GM06990 (cell line): Measurements from ENCODE around the gene SPEN.

Experiments used
- DNase-seq: peaks from one replicate; pipeline ENCODE4 v3.0.0-alpha.2; 2011; ENCODE audit not compliant: insufficient read length; ENCODE audit errors: extremely low read depth
- H3K27me3 ChIP-seq: replicated peaks from 2 replicates; pipeline ENCODE4 v1.6.0; 2011; ENCODE audit warnings: low read length; ENCODE audit not compliant: control insufficient read depth, insufficient read depth
- H3K36me3 ChIP-seq: 2 replicates; pipeline ENCODE4 v1.5.1; 2011; ENCODE audit warnings: low read length; ENCODE audit not compliant: control insufficient read depth, insufficient read depth
- H3K4me3 ChIP-seq: replicated peaks from 2 replicates; pipeline ENCODE4 v1.5.1; 2011; ENCODE audit warnings: low read depth, mild to moderate bottlenecking, control low read depth, low read length
- TF ChIP-seq, protein P1 (sequence below): IDR thresholded peaks from 2 replicates; pipeline ENCODE4 v1.5.1; 2011; ENCODE audit warnings: low read length, control low read depth, mild to moderate bottlenecking, inconsistent platforms; ENCODE audit not compliant: insufficient read depth, poor library complexity, severe bottlenecking

SPEN gene, protein sequence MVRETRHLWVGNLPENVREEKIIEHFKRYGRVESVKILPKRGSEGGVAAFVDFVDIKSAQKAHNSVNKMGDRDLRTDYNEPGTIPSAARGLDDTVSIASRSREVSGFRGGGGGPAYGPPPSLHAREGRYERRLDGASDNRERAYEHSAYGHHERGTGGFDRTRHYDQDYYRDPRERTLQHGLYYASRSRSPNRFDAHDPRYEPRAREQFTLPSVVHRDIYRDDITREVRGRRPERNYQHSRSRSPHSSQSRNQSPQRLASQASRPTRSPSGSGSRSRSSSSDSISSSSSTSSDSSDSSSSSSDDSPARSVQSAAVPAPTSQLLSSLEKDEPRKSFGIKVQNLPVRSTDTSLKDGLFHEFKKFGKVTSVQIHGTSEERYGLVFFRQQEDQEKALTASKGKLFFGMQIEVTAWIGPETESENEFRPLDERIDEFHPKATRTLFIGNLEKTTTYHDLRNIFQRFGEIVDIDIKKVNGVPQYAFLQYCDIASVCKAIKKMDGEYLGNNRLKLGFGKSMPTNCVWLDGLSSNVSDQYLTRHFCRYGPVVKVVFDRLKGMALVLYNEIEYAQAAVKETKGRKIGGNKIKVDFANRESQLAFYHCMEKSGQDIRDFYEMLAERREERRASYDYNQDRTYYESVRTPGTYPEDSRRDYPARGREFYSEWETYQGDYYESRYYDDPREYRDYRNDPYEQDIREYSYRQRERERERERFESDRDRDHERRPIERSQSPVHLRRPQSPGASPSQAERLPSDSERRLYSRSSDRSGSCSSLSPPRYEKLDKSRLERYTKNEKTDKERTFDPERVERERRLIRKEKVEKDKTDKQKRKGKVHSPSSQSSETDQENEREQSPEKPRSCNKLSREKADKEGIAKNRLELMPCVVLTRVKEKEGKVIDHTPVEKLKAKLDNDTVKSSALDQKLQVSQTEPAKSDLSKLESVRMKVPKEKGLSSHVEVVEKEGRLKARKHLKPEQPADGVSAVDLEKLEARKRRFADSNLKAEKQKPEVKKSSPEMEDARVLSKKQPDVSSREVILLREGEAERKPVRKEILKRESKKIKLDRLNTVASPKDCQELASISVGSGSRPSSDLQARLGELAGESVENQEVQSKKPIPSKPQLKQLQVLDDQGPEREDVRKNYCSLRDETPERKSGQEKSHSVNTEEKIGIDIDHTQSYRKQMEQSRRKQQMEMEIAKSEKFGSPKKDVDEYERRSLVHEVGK (N-terminal part only)

DNA sequence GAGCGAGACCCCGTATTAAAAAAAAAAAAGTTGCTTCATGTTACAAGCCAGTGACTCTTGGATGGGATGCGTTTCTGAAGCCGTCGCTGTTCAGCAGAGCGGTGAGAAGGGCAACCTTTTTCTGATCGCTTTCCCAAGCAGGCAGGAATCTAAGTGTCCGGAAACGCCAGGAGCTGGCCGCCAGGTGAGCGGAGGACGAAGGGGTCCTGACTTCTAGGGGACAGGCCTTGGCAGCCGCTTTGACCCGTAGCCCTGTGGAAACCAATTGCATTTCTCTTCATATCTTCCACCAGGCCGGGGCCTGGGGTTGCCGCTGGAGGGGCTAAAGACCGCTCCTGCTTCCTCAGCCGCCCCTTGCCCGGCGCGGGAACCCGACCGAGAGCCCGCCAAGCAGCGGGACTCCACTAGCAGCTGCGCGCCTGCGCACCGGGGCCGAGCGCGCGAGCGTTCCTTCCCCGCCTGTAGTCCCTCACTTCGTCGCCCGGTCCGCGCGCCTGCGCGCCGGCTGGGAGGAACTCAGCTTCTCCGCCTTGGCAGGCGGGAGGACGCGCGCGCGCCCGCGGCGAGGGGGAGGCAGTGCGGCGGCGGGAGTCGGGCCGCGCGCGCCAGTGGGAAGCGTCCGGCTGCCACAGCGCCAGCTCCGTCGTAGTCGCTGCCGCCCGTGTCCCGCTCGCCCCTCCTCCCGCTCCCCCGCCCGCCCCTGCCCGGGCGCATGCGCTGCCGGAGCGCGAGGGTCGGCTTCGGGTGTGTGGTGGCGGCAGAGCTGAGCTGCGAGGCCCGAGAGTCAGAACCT, at the start of gene SPEN:
SPEN (plus strand) TSS at position 608 of the 793 bp plus-strand sequence. CDS start 361 bp downstream, outside the sequence.
- Histone ChIP-seq H3K36me3 (no peaks in the 10 kb centered on the region), H3K4me3 (peak within 1 kb of the TSS; percentile 92), H3K27me3 (no peaks in the 10 kb centered on the region)
- DNase-seq, result peak; percentile 100
- TF ChIP-seq, protein P1, sequence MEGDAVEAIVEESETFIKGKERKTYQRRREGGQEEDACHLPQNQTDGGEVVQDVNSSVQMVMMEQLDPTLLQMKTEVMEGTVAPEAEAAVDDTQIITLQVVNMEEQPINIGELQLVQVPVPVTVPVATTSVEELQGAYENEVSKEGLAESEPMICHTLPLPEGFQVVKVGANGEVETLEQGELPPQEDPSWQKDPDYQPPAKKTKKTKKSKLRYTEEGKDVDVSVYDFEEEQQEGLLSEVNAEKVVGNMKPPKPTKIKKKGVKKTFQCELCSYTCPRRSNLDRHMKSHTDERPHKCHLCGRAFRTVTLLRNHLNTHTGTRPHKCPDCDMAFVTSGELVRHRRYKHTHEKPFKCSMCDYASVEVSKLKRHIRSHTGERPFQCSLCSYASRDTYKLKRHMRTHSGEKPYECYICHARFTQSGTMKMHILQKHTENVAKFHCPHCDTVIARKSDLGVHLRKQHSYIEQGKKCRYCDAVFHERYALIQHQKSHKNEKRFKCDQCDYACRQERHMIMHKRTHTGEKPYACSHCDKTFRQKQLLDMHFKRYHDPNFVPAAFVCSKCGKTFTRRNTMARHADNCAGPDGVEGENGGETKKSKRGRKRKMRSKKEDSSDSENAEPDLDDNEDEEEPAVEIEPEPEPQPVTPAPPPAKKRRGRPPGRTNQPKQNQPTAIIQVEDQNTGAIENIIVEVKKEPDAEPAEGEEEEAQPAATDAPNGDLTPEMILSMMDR, result no peak

DNA sequence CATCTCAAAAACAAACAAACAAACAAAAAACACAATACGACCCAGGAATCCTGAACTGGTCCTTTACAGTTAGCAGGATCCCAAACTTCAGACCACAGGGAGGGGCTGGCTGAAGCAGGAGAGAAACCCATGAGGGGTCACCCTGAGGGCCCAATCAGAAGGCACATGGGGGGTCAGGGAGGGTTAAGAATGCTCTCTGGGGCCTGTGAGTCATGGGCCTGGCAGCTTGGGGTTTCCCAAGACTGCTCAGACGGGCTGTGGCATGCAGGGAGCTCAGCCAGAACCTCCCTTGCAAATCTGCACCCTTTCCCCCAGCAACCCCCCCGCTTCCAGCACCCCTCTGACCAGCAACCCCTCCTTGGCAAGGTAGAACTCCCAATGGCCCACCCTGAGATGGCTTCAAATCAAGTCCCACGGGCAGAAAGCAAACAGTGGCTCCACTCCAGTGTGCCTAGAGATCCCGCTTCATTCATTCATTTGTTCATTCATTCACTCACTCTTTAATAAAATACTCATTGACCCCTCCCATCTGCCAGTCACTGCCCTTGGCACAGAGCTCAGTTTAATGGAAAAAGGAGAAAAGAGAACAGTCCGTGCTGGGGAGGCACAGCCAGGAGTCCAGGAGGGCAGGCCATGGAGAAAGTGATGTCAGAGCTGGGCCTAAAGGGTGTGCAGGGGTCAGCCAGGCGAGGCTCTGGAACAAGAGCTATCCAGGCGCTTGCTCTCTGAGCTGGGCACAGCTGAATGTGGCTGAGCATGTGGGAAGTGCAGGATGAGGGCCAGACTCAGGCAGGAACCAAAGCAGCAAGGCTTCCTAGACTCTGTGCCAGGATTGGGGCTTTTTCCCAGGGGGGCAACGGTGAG, 48.3 kb upstream of the SPEN start:
- no peak overlapping the region for H3K4me3 ChIP-seq
- TF ChIP-seq, protein P1, result no peak
- H3K36me3 ChIP-seq, result no peaks in the 10 kb centered on the region
- DNase-seq, result no peak
- no peaks in the 10 kb centered on the region; the same call in 1 of the 2 replicates for H3K27me3 ChIP-seq

DNA sequence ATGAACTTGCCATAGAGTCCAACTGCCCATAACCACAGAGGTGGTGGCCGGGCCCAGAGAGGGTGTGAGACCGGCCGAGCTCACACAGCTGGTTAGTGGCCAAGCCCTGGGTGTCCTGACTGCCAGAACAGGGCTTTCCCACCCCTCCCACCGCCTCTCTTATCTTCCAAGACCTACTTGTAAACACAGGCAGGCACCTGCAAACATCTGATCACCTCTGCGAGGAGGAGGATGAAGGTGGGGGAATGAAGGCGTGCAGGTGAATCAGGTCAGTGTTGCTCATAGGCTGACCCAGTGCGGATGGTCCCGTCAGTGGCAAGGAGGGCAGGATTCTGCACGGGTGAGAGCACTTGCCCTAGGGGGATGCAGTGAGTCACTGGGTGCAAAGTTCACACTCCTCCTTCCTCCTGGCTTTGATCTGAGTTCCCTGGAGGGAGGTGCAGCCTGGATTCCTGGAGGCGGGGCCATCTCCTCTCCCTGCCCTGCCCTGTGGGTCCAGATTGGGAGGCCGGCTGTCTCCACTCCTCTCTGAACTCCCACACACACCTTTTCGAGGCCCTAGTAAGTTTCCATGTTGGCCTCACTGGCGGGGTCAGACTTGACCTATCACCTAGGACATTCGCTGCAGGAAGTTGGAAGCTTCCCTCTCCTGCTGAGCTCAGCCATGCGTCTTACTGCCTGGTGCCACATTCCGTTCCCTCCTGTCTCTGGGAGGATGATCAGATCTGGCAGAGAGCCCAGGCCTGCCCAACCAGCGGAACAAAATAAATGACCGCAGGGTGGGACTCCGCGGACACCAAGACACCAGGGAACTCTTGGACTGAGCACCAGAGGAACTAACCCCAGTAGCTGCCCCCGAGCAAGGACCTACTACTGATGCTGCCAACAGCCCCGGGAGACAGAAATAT, 47.3 kb upstream of the SPEN start:
- Histone ChIP-seq H3K4me3 (no peak overlapping the region), H3K27me3 (no peaks in the 10 kb centered on the region; the same call in 1 of the 2 replicates), H3K36me3 (no peaks in the 10 kb centered on the region)
- TF ChIP-seq, protein P1, result no peak
- no peak for DNase-seq

DNA sequence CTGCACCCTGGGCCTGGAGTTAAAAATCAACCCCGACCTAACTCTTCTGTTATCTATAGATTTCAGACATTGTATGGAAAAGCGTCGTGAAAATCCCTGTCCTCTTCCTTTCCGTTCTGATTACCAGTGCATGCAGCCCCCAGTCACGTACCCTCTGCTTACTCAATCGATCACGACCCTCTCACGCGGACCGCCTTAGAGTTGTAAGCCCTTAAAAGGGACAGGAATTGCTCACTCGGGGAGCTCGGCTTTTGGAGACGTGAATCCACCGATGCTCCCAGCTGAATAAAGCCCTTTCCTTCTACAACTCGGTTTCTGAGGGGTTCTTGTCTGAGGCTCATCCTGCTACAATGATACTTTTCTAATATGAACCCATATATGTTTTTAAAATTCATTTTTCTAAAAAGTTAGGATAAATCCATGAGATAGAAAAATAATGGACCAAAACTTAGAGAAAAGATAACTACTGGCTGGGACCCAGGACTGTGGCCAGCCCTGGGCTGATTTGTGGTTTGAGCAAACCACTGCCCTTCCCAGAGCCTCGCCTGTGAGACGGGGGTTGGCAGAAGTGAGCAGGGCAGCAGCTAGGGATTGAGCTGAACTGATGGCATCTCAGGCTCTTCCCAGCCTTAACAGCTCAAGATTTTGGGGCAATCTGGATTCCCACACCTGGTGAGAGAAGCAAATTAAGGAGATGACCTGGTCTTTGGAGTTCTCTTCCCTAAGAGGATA, 45.1 kb upstream of the SPEN start:
- TF ChIP-seq, protein P1, result no peak
- DNase-seq, result no peak

More for the DNA sequence above, 45.1 kb upstream of the SPEN start:
- no peak overlapping the region for H3K4me3 ChIP-seq
- H3K27me3 ChIP-seq, result no peaks in the 10 kb centered on the region; the same call in 1 of the 2 replicates
- H3K36me3 ChIP-seq, result no peaks in the 10 kb centered on the region
